Spleen (tissue), 7 donors: Measurements from ENCODE around the gene PPOX.

ENCODE experiments used
- CTCF ChIP-seq, 11 experiments: fragments of 200-600 bp in 7 of 11; fragments of 450-650 bp in 4 of 11; sonication (generic) in 4 of 11; IDR thresholded peaks in 8 of 11; conservative IDR thresholded peaks in 3 of 11; 1 replicate in 7 of 11; 2 replicates in 4 of 11; pipeline versions ENCODE4 v1.4.0 to v1.8.0; 2016 to 2021; ENCODE audit warnings: antibody characterized with exemption in 11 of 11, inconsistent platforms in 4 of 11, mild to moderate bottlenecking in 1 of 11
- POLR2A ChIP-seq, 3 donors: fragments of 450-650 bp; IDR thresholded peaks; one replicate each; pipeline ENCODE4 v1.5.1; 2017; ENCODE audit warnings: antibody characterized with exemption in 3 of 3, mild to moderate bottlenecking in 1 of 3
- POLR2AphosphoS5 ChIP-seq, 3 donors: sonication (generic); formaldehyde crosslinking; IDR thresholded peaks; one replicate each; pipeline ENCODE4 v1.5.1; 2017; ENCODE audit warnings: antibody characterized with exemption in 3 of 3
- donor health status: DM: no; HTN: no; CAD: no; lungs with moderate emphysema.
- donor health status: DM: no; HTN: no; CAD: no.
- donor health status: DM: no; HTN: no; CAD: no.

DNA sequence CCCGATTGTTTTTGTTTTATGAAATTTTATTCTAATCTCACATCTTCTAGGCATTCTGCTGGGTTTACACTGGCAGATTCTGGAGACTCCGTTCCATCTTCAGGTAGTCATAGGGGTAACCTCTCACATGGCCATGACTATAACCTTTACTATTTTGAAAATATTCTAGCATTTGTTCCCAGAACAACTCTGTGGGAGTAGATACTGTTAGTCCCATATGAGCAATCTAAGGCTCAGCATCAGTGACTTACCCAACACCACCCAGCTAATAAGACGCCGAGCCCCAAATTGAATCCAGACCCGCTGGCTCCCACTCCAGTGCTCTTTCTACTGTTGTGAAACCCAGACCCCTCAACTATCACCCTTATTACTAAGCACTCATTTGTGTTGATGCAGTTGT lies 22.8 kb downstream of the PPOX start:
- TF ChIP-seq CTCF (IDR thresholded peaks at IDR 0.05 in 8 of 11, conservative IDR thresholded peaks at IDR 0.05 in 3 of 11) (no peak), POLR2A (IDR thresholded peaks at IDR 0.05) (no peak), POLR2AphosphoS5 (IDR thresholded peaks at IDR 0.05) (peak in 1 of 3 donors; percentile 7)
